ENCODE results near the gene ALG13.

The ALG13 gene

DNA sequence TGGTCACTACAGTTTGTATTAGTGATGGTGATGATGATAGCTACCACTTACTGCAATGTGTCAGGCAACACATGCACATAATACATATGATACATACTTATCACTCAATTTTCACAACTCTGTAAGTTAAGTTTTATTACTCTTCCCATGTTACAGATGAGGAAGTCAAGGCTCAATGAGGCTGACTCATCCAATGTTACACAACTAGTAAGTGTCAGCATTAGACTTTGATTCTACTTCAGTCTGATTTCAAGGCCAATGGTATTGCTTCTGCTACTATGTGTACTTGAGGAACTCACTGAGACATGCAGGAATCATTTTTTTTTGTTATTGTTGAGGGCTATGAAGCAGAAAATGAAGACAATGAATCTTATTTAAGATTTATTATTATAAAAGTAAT is 98.6 kb downstream of the ALG13 start:
- TF ChIP-seq SIN3A (IDR thresholded peaks at IDR 0.05; ENCODE audit: borderline replicate concordance, insufficient read depth, low read length) (no peak), REST (IDR thresholded peaks at IDR 0.05; ENCODE audit: insufficient read depth in 1 of 2, low read depth in 2 of 2, low read length in 2 of 2) (no peak), TAF1 (IDR thresholded peaks at IDR 0.05; ENCODE audit: borderline replicate concordance, insufficient read depth, low read length) (no peak), POLR2AphosphoS5 (IDR thresholded peaks at IDR 0.05; ENCODE audit: low read depth, low read length) (no peak), FOXP2 (optimal IDR thresholded peaks at IDR 0.05; ENCODE audit: borderline replicate concordance, extremely low read depth, extremely low read length, insufficient read depth) (no peak)

DNA sequence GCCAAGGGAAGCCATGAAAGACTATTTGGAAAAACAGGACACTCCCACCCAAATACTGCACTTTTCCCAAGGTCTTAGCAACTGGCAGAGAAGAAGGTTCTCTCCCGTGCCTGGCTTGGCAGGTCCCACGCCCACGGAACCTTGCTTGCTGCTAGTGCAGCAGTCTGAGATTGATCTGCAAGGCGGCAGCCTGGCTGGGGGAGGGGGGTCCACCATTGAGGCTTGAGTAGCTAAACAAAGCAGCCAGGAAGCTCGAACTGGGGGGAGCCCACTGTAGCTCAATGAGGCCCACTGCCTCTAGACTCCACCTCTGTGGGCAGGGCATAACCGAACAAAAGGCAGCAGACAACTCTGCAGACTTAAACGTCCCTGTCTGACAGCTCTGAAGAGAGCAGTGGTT is 103.7 kb downstream of the ALG13 start:
- TF ChIP-seq FOXP2 (optimal IDR thresholded peaks at IDR 0.05; ENCODE audit: borderline replicate concordance, extremely low read depth, extremely low read length, insufficient read depth) (no peak), POLR2AphosphoS5 (IDR thresholded peaks at IDR 0.05; ENCODE audit: low read depth, low read length) (no peak), TAF1 (IDR thresholded peaks at IDR 0.05; ENCODE audit: borderline replicate concordance, insufficient read depth, low read length) (no peak), REST (IDR thresholded peaks at IDR 0.05; ENCODE audit: insufficient read depth in 1 of 2, low read depth in 2 of 2, low read length in 2 of 2) (no peak), SIN3A (IDR thresholded peaks at IDR 0.05; ENCODE audit: borderline replicate concordance, insufficient read depth, low read length) (no peak)

All from PFSK-1 (cell line).